ENCODE results near the gene SFT2D1.

Gene SFT2D1

GRCh38 chr6:166333172-166333995 lies 9.0 kb downstream of the SFT2D1 start:
- peak; percentile 24 to 61 for DNase-seq

- no peak for DNase-seq
Observed at GRCh38 chr6:166331503-166332415, 10.6 kb downstream of the SFT2D1 start.

DNA sequence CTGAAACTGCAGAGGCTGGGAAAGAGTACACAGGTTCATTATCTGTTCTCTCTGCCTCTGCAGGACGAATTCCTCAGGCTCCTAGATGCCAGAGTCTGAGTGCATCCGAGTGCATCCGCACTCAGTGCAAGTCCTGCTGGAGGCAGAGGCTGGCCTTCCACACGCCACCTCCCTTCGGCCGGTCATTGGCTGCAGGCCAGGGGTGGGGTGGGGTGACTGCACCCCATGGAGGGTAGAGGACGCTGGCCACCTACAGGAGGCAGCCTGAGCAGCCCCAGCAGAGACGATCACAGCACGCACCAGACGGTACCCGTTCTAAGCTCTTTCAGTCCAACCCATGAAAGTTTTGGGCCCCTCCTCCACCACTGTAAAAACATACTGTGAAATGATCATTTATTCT lies 11.7 kb downstream of the SFT2D1 start:
- DNase-seq = no peak

- no peak for DNase-seq
Observed at GRCh38 chr6:166325383-166326042, 16.8 kb downstream of the SFT2D1 start.

DNA sequence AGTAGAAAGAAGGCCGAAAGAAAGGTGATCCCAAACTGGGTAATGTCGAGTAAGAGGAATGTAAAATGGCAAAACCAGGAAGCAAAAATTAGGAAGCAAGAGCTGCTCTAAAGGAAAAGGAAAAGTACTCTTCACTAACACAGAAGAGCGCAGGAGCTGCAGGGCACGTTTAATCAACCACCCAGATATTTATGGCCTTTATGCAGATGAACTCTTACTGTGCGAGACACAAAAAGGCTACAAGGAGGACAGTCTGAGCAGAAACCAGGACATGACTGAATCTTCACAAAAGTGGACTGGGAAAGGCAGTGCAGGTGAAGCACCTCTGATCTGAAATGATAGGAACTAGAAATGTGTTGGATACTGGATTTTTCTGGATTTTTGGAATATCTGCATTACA lies 18.9 kb downstream of the SFT2D1 start:
- no peak for DNase-seq

DNA sequence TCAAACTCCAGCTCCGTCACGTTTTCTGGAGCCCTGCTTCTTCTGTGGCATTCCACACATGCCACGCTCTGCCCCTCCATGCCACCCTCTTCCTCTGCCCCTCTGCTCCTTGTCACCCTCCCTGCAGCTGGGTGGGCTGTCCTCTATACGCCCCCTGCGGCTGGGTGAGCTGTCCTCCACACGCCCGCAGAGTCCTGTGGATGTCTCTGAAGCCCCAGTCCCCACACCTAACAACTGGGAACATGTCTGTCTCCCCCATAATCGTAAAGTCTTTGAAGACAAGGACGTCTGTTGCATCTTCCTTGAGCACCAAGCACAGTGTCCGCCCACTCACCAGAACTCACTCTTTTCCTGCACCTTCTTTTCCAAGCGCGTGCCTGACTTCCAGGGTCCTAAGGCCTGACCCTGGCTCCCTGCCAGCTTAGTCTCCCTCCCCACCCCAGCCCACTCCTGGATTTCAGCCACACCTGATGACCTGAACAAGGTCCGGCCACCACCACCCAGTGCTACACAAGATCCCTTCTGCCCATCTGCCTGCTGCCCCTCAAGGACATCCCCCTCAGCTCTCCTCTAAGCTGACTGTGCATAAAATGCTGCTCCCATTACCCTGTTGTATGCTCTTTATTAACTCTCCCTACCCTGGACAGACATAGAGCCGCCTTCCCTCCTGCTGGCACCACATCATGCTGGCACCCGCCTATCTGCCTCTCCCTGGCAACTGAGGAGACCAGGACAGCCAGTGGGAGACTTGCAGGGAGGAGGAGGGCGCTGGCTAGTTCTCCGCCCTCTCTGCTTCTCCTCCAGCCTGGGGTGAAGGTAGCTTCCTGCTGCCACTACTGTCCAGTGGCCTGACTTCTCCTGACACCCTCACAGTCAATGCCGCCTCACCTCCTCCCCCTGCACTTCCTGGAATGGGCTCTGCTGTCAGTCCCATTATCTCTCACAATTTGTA lies 23.4 kb downstream of the SFT2D1 start:
- no peak for DNase-seq

DNA sequence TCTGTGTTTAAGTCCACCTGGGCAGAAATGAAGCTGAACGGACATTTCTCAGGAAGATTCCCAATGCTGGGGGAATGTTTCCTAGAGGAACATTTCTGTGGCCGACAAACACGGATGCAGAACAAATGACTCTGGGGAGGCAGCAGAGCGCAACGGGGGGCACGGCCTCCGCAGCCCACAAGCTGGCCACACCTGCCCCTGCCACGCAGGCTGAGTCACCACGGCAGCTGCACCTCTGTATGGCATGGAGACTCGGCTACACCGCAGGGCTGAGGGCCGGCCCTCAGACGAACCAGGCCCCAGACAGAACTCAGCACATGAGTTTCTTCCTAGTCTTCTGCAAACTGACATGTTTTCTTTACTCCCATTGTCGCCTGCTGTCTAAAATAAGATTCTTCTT lies 24.1 kb downstream of the SFT2D1 start:
- no peak for DNase-seq

DNA sequence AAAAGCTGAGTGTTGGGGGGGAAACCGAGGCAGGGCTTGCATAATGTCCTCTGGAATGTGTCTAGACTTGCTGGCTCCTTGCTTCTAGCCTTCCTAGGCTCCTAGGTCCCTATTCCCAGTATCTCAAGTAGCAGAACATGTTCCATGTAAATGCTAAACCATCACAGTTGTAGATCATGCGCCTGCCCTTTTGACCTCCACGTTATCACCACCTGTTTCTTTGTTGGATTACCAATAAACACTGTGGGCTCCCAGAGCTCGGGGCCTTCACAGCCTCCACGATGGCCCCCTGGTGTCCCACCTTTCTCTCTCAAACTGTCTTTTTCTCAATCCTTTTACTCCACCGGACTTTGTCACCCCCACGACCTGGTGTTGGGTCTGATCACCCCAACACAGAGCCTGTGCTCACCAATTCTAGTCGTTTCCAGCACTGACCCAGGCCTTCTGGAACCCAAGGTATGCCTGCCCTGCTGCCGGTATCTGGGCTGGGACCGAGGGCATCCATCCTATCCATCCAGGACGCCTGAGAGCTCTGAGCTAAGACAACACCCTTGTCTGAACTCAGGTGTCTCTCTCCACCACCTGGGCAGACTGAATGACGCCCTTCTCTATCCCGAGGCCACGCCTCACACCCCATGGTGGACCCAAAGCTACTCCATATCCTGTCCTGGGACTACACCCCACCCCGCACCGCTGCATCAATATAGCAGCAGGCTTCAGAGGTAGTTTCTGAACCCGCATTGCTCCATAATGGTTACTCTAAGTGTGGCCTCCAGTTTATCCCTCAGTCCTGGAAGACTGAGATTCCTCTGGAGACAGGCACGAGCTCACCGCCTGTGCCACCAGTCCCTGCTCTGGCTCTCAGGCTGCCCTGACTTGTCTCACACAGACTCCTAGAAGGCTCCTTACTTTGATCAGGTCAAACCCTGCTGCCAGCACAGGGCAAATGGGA lies 24.8 kb downstream of the SFT2D1 start:
- no peak for DNase-seq

DNA sequence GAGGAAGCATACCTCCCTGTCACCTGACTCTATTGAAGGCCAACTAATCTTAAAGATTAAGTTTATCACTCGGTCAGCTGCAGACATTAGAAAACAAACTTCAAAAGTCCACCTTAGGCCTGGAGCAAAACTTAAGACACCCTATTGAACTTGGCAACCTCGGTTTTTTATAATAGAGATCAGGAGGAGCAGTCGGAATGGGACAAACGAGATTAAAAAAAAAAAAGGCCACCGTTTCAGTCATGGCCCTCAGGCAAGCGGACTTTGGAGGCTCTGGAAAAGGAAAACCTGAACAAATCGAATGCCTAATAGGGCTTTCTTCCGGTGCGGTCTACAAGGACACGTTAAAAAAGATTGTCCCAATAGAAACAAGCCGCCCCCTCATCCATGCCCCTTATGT lies 26.9 kb downstream of the SFT2D1 start:
- DNase-seq = no peak

DNA sequence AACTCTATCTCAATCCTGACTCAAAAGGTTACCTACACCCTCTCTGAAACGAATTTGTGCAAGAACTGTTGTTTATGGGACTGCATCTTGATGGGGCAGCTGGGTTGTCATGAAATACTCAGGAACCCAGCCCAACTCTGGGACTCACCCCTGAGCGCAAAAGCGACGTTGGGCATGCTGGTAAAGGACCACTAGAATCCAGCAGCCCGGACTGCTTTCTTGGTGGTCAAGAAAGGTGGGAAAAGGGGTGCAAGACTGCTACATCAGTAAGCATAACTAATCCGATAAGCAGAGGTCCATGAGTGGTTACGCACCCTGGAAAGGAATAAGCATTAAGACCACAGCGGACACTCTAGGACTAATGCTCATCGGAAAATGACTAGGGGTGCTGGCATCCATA lies 27.9 kb downstream of the SFT2D1 start:
- no peak for DNase-seq

DNA sequence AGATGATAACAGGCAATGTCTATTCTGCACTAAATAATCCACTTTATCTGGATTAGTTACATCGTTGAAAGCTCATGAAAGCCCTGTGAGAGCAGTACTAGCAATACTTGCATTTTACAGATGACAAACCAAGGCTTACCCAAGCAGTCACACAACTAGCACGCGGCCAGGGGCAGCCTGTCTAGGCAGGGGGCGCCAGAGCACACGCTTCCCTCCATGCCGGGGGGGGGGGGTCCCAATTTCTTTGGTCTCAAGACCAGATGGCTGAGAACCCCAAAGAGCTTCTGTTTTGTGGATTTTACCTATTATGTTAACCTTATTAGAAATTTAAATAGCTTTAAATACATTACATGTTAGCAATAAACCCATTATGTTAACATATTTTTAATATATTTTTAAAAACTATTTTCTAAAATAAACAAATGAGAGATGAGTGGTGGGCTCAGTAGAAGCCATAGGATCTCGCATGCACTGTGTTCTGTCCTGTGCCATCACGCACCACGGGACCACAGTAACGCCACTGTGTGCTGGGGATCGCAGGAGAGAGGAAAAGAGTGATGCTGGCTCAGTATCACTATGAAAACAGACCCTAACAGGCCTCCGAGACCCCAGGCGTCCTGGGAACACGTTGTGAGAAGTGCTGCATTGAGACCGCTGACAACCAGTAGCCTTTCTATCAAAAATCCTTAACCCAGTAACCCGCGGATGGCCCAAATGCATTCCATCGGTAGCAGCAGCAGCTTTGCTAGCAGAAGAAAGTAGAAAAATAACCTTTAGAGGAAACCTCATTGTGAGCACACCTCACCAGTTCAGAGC lies 28.9 kb downstream of the SFT2D1 start:
- peak; percentile 59 for DNase-seq

- no peak for DNase-seq
Observed at GRCh38 chr6:166312832-166313231, 29.5 kb downstream of the SFT2D1 start.

- no peak for DNase-seq
Observed at GRCh38 chr6:166310634-166311033, 31.7 kb downstream of the SFT2D1 start.

DNA sequence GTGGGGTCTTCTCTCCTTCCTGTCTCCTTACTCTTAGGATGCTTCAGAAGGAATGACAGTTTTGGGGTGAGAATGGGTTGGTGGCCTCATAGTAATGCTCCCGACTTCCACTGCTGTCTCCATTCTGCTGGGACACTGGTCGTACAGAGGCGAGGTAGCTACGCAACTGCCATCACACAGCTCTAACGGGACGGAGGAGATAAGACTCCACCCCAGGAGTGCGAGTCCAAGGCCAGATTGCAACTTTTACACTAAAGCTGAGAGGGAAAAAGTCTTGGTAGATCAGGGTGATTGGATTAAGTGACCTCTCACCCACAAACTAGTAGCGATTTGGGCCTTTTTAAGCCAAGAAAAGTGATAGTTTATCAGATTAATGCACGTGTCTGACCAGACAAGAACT lies 32.4 kb downstream of the SFT2D1 start:
- no peak for DNase-seq

GRCh38 chr6:166308769-166309589 lies 33.4 kb downstream of the SFT2D1 start:
- DNase-seq = no peak

GRCh38 chr6:166308033-166308768 lies 34.1 kb downstream of the SFT2D1 start, which contains the start of gene PRR18:
Gene PRR18, minus strand, starts transcription at chr6:166308392. Its CDS starts 250 bp downstream, at chr6:166308142.
- DNase-seq = no peak

DNA sequence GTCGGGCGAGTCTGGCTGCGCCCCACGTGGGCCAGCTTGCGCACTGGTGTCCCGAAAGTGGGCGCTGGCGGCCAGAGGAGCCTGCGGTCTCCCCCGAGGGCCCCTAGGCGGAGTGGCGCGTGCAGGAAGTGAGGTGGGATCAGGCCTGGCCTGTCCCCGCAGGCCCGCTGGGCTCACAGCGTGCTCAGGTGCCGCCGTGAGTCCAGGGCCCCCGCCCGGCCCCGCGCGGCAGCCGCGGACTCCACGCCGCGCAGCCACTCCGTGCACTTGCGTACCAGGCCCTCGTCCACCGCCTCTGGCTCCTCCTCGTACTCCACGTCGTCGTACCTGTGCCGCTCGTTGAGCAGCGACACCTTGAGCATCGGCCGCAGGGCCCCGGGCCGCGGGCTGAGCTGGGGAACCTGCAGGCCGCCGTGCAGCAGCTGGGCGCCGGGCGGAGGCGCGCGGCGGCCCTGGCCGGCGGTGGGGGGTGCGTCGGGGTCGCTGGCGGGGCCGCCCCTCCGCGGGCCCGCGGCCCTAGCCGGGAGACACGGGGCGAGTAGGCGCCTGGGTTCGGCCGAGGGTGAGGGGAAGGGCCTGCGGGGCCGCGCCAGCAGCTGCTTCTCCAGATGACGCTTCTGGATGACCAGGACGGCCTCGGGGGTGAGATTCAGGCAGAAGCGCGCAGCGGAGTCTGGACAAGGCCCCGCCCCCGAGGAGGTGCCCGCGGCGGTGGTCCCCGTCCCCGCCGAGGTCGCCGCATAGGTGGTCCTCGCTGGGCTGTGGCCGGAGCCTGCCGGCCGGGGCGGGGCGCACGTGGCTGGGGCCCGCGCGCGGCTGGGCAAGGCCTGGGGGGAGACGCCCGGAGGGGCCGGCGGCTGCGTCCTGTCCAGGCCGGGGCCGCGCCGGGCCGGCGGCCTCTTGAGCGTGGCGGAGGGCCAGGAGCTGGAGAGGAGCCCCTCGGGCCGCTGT lies 35.0 kb downstream of the SFT2D1 start:
- peak in 1 of 2 donors; percentile 5 for DNase-seq

Measured in CD4-positive, alpha-beta T cell treated with Interferon alpha-2 for 1 hour (primary cell).